ENCODE results near the gene ANGPTL7. TPM values are rescaled to one million over a fixed set of nuclear protein-coding genes. Genes with fewer than 3 reads are reported as not detected.

Gene ANGPTL7
- total RNA-seq, 1 donor from 2014 or later = 0.80 TPM

- H3K9me3 ChIP-seq = no peaks in the 10 kb centered on the region
- H3K4me1 ChIP-seq = no peaks in the 10 kb centered on the region
- intact Hi-C loops (cut with DNase I) = no loop called here
- no peak overlapping the region for H3K27ac ChIP-seq
- H3K36me3 ChIP-seq = peaks cover 50% of the 10 kb centered on the region
- H3K4me3 ChIP-seq = no peak overlapping the region
- TF ChIP-seq, protein P1, sequence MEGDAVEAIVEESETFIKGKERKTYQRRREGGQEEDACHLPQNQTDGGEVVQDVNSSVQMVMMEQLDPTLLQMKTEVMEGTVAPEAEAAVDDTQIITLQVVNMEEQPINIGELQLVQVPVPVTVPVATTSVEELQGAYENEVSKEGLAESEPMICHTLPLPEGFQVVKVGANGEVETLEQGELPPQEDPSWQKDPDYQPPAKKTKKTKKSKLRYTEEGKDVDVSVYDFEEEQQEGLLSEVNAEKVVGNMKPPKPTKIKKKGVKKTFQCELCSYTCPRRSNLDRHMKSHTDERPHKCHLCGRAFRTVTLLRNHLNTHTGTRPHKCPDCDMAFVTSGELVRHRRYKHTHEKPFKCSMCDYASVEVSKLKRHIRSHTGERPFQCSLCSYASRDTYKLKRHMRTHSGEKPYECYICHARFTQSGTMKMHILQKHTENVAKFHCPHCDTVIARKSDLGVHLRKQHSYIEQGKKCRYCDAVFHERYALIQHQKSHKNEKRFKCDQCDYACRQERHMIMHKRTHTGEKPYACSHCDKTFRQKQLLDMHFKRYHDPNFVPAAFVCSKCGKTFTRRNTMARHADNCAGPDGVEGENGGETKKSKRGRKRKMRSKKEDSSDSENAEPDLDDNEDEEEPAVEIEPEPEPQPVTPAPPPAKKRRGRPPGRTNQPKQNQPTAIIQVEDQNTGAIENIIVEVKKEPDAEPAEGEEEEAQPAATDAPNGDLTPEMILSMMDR (IDR thresholded peaks at IDR 0.05) = no peak
- no peak for DNase-seq
- ATAC-seq = peak; percentile 47 to 53
- H3K27me3 ChIP-seq (ENCODE audit: low read depth) = no peaks in the 10 kb centered on the region
Measured at GRCh38 chr1:11188381-11188780, 774 bp upstream of the ANGPTL7 start.

GRCh38 chr1:11193376-11193775 is 4.2 kb downstream of the ANGPTL7 start:
- TF ChIP-seq, protein P1 (IDR thresholded peaks at IDR 0.05) = no peak
- Histone ChIP-seq H3K36me3 (peaks cover 96% of the 10 kb centered on the region), H3K9me3 (no peaks in the 10 kb centered on the region), H3K27ac (no peak overlapping the region), H3K4me3 (no peak overlapping the region), H3K27me3 (ENCODE audit: low read depth) (no peaks in the 10 kb centered on the region), H3K4me1 (no peaks in the 10 kb centered on the region)
- DNase-seq (no peak), ATAC-seq (no peak)
- intact Hi-C loops (cut with DNase I) = no loop called here

- TF ChIP-seq, protein P1 (IDR thresholded peaks at IDR 0.05) = no peak
- intact Hi-C loops (cut with DNase I) = no loop called here
- no peak for ATAC-seq
- no peaks in the 10 kb centered on the region for H3K9me3 ChIP-seq
- no peaks in the 10 kb centered on the region for H3K27me3 ChIP-seq (ENCODE audit: low read depth)
- no peak overlapping the region for H3K27ac ChIP-seq
- peaks cover 99% of the 10 kb centered on the region for H3K36me3 ChIP-seq
- H3K4me1 ChIP-seq = no peaks in the 10 kb centered on the region
- no peak overlapping the region for H3K4me3 ChIP-seq
- DNase-seq = no peak
Measured at GRCh38 chr1:11194407-11195176, 5.4 kb downstream of the ANGPTL7 start.

- ATAC-seq = no peak
- H3K27ac ChIP-seq = no peak overlapping the region
Measured at GRCh38 chr1:11196945-11197344, 7.8 kb downstream of the ANGPTL7 start.

GRCh38 chr1:11197359-11197758 is 8.2 kb downstream of the ANGPTL7 start:
- Histone ChIP-seq H3K9me3 (no peaks in the 10 kb centered on the region), H3K27ac (no peak overlapping the region), H3K4me3 (no peak overlapping the region), H3K27me3 (ENCODE audit: low read depth) (no peaks in the 10 kb centered on the region), H3K36me3 (peaks cover 99% of the 10 kb centered on the region), H3K4me1 (no peaks in the 10 kb centered on the region)
- TF ChIP-seq, protein P1 (IDR thresholded peaks at IDR 0.05) = no peak
- intact Hi-C loops (cut with DNase I) = no loop called here
- ATAC-seq (no peak), DNase-seq (no peak)

More at GRCh38 chr1:11196945-11197344, 7.8 kb downstream of the ANGPTL7 start:
- H3K36me3 ChIP-seq = peaks cover 99% of the 10 kb centered on the region
- intact Hi-C loops (cut with DNase I) = no loop called here
- no peak for DNase-seq
- H3K27me3 ChIP-seq (ENCODE audit: low read depth) = no peaks in the 10 kb centered on the region
- H3K9me3 ChIP-seq = no peaks in the 10 kb centered on the region
- H3K4me3 ChIP-seq = no peak overlapping the region
- no peaks in the 10 kb centered on the region for H3K4me1 ChIP-seq
- TF ChIP-seq, protein P1 (IDR thresholded peaks at IDR 0.05) = no peak

Data from lower lobe of right lung (tissue), 2 donors.